ELR (cell line): ENCODE results near the gene PLB1.

Experiments used
- DNase-seq: peaks from one replicate; pipeline ENCODE4 v3.0.0-alpha.2; 2015; ENCODE audit warnings: low read depth

The PLB1 gene

GRCh38 chr2:28590496-28591301 lies 94.8 kb downstream of the PLB1 start:
- no peak for DNase-seq

GRCh38 chr2:28591711-28592335 lies 96.0 kb downstream of the PLB1 start:
- DNase-seq, result no peak

- DNase-seq, result no peak
These were observed 96.6 kb downstream of the PLB1 start for GRCh38 chr2:28592481-28592880.

DNA sequence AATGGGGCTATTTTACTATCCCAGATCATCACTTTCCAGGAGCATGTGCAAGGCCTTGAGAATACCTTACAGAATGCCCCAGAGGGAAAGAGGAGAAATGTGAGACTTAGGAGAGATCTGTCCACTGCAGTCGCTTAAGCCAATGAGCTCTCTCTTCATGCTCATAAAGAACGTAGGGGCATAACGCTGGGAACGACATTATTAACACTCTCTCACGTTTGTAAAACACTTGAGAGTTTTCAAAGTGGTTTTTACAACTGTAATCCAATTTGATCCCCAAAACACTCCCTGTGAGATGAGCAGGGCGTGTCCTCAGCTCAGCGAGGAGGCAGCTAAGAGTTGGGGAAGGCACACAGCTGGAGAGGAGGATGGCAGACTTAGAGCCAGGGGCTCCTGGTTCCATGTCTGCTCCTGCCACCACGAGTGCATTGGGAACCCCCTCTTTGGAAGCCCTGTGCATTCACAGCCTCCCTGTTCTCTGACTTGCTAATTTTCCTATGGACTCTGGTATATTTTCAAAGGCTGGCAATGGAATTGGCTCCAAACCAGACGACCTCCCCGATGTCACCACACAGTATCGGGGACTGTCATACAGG lies 97.4 kb downstream of the PLB1 start:
- no peak for DNase-seq

DNA sequence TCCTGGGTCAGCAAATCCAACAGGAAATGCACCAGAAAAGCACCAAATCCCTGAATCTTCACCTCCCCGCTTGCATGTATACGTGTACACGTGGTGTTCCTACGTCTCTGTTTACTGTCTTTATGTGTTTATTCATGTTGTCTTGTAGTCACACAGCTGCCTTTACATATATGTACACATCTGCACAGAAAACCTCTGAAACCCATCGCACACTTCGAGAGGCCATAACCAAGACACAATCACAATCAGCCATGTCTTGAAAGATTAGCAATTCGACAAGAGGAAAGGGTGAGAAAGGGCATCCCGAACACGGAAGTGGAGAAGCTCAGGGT lies 98.1 kb downstream of the PLB1 start:
- no peak for DNase-seq

DNA sequence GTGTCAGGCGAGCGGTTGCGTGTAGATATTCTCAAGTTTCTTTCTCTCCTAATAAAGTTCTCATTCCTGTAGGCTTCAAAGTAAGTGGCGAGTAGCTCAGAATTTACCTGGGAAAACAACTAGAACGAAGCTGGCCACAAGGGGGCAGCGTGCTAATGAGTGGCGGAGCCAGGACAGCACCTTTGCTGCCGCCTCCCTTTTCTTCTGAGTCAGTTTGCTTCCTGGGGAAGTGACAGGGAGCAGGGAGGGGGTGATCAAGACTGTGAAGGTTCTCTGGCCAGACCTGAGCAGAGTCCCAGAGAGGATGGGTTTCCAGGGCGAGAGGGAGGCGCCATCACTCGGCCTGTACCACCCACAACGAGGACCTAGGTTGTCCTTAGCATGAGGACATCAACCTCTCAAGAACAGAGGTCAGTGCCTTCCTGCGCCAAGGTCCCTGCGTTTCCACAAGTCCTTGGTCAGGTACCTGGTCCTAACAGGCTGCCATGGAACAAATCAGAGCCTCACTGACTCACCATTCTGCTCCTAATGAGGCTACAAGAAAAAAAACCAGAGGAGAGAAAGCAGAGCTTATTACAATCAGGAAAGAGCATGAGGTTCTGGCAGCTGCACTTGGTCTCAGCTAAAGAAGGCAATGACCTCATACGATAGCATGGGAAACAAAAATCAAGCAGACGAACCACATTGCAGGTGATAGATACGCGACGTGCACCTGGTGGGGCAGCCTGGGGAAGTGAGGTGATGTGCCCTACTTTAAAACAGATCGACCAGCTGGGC lies 98.7 kb downstream of the PLB1 start:
- peak; percentile 90 for DNase-seq

DNA sequence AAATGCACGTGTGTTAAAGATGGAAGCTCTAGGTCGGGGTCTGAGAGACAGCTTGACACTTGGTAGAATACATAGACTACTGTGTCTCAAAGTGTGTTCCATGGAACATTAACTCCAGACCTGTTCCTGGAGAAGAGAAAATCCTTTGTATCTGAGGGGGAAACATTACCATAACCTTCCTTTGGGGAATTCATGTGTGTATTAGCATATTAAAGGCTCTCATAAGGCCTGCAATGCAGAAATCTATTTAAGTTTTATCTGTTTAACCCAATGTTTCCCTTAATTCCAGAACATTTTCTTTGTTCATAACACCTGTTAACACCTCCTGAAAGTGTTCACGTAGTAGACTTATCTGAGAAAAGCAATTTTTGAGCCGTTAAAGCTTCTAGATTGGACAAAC lies 99.5 kb downstream of the PLB1 start:
- no peak for DNase-seq

- DNase-seq, result no peak
These were observed 102.6 kb downstream of the PLB1 start for GRCh38 chr2:28598484-28598883.

GRCh38 chr2:28600181-28600580 lies 104.3 kb downstream of the PLB1 start:
- no peak for DNase-seq

DNA sequence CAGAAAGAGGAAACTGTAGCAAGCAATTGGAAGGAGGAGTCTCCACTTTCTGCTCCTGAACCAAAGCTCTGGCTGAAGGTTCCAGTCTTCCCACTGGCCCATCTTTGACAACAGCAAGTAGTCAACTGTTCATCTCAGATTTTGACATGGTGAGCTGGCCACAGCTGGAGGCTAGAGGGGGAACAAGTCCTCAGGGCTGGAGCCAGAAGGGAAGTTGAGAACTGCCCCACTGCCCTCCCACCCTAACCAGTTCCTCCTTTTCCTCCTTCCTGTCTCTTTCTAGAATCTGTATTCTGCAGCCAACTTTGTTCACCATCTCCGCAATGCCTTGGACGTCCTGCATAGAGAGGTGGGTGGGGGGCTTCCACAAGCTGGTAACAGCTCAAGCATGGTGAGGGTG lies 105.8 kb downstream of the PLB1 start:
- no peak for DNase-seq

GRCh38 chr2:28602136-28602660 lies 106.3 kb downstream of the PLB1 start:
- DNase-seq, result no peak

GRCh38 chr2:28602751-28603639 lies 107.1 kb downstream of the PLB1 start:
- DNase-seq, result no peak

GRCh38 chr2:28603821-28604220 lies 108.0 kb downstream of the PLB1 start:
- no peak for DNase-seq

GRCh38 chr2:28604284-28604843 lies 108.5 kb downstream of the PLB1 start:
- no peak for DNase-seq

GRCh38 chr2:28606986-28607441 lies 111.2 kb downstream of the PLB1 start:
- DNase-seq, result peak; percentile 35

DNA sequence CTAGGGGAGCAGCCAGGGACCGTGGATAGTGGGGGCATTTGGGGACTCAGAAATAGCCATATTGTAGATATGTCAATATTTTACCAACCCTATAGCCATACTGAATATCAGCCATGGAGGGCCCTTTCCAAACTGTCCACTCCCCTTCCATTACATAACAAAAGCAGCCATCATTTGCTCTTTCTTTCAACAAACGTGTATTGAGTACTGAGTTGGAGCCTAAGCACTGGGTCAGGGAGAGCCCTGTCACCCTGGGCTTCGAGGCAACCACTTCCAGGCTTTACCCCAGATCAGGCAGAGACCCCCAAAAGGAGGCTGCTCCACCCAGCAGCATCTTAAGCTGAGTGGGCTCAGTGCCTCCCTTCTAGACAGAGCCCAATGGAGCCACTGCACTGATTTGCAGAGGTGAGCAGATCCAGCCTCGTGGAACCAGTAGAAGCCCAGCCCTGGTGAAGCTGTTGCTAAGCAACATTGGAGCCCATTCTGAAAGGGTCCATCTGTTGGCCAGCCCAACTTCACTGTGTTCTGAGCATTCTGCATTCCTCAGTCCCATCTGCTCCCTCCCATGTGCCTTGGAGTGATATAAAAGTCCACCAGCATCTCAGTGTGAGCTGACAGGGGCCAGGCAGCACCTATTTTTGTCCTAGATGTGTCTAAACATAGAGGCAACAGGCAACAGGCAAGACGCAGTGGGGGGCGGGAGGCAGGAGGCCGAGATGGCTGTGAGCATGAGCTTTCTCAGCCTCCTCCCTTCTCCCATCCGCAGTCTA lies 112.1 kb downstream of the PLB1 start:
- DNase-seq, result no peak

DNA sequence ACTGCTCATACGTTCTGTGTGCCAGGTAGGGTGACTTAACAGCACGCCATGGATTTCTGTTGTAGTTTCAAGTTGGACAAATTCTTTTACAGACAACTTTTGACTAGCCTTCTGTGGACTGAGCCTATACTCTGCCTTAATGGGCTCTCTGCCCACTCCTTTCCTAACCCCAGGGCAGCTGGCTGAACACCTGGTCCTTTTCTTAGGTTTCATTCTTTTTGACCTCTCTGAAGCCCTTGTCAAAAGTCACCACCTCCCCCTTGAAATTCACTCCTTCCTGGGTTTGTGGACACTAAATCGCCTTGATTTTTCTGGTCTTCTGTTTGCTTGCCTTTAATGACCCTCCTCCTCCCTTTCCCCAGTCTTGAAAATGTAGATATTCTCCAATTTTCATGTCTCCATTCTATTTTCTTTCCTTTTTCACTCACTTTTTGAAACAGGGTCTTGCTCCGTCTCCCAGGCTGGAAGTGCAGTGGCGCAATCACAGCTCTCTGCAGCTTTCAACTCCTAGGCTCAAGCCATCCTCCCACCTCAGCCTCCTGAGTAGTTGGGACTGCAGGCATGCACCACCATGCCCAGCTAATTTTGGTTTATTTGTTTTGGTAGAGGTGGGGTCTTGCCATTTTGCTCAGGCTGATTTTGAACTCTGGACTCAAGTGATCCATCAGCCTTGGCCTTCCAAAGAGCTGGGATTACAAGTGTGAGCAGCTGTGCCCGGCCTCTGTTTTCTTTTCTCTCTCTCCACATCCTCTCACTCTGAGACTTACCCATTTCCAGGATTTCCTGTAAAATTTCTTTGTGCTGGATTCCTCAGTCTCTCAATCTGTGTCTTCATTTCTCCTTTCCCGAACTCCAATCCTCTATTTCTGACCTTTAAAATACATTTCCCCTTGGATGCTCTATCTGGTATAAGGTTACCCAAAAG lies 112.9 kb downstream of the PLB1 start:
- no peak for DNase-seq

GRCh38 chr2:28610583-28611201 lies 114.8 kb downstream of the PLB1 start:
- DNase-seq, result peak; percentile 92
